HG03066 (cell line): ENCODE measurements around the gene FGFR3.
A peak's percentile ranks its signal among the peaks of the same experiment; 100 is the strongest.

ENCODE experiments used
- ATAC-seq: cut with Tn5 transposase; IDR thresholded peaks from one replicate; pipeline ENCODE4 v1.9.1; 2021; ENCODE audit warnings: low read depth; ENCODE audit not compliant: unreplicated experiment

Gene FGFR3

GRCh38 chr4:1792832-1793495, at the start of gene FGFR3:
Gene FGFR3, plus strand, starts transcription at chr4:1793293. Its CDS starts 642 bp downstream, at chr4:1793935.
- no peak for ATAC-seq

DNA sequence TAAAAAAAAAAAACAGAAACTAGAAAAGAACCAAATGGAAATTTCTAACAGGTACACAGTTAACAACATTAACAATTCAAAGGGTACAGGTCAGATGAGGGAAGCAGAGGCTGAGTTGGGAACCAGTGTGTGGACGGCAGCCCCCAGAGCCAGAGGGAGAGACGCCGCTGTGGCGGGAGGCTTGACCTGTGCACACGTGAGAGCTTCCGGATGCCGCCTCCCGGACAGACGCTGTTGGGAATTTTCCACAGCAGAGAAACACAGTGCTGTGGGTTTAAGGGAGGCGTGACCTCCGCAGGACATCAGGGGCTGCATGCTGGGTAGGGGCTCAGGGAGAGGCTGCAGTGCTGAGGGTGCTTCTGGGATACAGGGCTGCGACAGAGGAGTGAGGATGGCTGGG, 49.5 kb upstream of the FGFR3 start:
- no peak for ATAC-seq

- no peak for ATAC-seq
These were observed 49.1 kb upstream of the FGFR3 start for GRCh38 chr4:1743975-1744374.

GRCh38 chr4:1744552-1744951, 48.5 kb upstream of the FGFR3 start:
- no peak for ATAC-seq

DNA sequence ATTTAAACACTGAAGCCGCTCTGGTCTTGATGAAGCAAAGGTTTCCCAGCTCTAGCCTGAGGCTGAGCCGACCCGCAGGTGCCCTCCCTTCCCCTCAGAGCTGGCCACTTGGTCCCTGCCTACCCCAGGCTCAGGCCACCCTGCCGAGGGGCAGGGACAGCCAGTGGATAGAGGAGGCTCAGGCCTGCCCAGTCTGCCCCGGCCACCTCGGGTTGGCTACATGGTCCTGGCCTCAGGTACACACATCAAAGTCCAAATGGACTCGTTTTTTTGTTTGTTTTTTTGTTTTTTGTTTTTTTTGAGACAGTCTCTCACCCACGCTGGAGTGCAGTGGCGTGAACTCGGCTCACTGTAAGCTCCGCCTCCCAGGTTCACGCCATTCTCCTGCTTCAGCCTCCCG, 47.9 kb upstream of the FGFR3 start:
- ATAC-seq: no peak

DNA sequence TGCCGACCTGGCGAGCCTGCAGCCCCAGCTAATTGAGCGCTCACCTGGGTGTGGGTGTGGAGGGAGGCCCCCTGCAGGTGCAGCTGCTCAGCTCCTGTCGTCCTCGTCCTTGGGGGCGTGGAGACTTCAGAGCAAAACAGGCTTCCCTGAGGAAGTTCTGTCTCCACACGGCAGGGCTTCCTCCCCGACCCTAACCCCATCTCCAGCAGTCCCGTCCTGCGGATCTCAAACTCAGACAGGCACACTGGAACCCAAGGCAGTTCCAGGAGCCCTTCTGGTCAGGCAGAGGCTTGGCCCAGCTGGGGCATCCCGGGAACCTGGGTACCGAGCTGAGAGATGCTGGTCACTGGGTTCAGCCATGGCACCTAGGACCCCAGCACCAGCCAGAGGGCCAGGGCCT, 47.4 kb upstream of the FGFR3 start:
- ATAC-seq: no peak

GRCh38 chr4:1746265-1746691, 46.8 kb upstream of the FGFR3 start:
- peak; percentile 67 for ATAC-seq

GRCh38 chr4:1746919-1747602, 46.0 kb upstream of the FGFR3 start:
- ATAC-seq: no peak

GRCh38 chr4:1747603-1747967, 45.5 kb upstream of the FGFR3 start:
- no peak for ATAC-seq

DNA sequence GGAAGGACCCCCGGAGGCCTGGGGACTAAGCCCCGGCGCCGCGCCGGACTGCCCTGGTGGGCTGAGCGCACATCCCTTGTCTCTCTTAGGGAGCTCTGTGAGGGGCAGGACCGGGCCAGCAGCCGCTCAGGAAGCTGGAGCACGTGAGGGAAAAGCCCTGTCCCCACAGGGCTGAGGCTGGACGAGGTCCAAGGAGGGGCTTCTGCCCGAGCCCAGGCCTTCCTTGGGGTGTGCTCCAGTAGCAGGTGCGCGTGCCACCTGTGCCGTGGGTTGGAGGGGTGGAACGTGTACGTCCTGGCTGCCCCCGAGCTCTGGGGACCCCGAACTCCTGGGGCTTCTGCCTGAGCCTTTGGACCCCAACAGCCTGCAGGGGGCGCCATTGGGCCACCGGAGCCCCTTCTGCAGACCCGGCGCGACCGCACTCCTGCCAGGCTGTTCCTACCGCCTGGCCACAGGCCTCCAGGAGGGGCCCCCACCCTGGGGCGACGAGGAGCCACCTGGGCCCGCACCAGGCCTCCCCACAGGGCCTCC, 44.6 kb upstream of the FGFR3 start:
- no peak for ATAC-seq

DNA sequence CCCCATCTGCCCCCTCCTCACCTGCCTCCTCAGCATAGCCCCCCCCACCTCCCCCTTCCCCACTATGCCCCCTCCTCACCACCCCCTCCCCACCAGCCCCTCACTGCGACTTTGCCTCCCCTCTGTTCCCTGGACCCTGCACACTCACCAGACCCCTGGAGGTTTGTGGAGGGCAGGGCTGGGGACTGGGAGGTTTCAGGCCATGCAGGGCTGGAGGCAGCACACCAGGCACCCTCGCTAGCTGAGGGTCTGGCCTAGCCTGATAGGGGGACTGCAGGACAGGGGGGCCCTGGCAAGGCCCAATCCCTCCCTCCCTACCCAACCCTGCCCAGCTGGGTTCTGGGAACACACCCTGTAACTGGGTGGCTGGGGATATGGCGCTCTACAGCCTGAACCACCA, 43.7 kb upstream of the FGFR3 start:
- no peak for ATAC-seq

- no peak for ATAC-seq
These were observed 43.3 kb upstream of the FGFR3 start for GRCh38 chr4:1749826-1750225.

DNA sequence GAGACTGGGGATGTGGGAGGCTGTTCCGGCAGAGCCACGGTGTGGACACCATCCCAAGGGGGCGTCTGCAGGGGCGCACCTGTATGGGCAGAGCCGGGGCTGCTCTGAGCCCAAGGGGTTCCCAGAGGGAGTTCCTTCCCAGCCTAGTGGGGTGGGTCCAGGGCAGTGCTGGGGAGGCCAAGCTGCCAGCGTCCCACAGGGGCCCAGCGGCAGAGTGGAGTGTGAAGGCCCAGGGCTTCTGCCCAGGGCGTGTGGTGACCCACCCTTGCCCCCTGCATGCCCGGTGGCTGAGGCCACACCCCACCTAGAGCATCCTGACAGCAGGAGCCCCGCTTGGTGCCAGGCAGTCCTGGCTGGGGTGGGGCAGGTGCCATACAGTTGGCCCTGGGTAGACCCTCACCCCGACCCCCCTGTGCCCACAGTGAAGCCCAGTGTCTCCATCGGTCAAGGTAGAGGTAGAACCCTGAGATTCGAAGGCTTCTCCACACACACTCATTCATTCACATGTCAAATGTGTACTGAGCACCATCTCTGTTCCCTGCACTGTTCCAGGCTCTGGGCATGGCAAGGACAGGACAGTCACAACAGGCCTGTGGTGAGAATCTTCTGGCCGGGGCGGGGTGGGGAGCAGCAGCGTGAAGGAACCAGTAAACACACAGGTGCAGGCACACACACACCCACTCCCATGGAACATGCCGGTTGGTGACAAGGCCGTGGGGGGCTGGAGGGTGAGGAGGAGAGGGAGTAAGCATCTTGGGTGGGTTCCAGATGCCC, 42.5 kb upstream of the FGFR3 start:
- no peak for ATAC-seq

DNA sequence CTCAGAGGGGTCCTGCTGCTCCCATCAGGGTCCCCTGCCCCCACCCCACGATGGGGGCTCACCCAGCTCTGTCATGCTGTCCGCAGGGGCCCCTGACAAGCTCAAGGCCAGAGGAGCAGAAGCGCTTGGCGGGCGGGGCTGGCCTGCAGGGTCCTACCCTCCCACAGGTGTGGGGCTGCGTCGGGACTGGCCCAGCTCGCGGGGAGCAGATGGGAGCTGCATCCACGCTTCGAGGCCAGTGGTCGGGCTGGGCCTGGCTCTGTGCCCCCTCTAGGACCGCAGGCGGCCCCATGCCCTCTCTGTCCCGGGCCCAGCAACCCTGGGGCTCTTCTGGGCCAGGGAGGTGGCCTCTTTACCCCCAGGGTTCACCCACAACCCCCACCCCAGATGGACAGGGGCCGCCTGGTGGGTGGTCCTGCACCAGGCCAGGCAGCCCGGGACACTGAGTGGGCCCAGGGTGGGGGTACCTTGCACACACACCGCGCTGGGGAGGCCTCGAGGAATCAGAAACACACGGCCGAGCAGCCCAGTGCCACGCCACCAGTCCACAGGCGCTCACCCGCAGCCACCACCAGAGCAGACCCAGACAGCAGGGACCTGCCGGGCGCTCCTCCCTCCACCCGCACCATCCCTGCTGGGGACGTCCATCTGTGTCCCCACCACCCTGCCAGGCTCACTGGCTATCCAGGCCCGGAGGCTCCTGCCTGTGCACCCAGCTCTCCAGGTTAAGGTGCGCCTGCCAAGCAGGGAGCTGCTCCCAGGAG, 41.8 kb upstream of the FGFR3 start:
- ATAC-seq: no peak

GRCh38 chr4:1751919-1752283, 41.2 kb upstream of the FGFR3 start:
- ATAC-seq: no peak

DNA sequence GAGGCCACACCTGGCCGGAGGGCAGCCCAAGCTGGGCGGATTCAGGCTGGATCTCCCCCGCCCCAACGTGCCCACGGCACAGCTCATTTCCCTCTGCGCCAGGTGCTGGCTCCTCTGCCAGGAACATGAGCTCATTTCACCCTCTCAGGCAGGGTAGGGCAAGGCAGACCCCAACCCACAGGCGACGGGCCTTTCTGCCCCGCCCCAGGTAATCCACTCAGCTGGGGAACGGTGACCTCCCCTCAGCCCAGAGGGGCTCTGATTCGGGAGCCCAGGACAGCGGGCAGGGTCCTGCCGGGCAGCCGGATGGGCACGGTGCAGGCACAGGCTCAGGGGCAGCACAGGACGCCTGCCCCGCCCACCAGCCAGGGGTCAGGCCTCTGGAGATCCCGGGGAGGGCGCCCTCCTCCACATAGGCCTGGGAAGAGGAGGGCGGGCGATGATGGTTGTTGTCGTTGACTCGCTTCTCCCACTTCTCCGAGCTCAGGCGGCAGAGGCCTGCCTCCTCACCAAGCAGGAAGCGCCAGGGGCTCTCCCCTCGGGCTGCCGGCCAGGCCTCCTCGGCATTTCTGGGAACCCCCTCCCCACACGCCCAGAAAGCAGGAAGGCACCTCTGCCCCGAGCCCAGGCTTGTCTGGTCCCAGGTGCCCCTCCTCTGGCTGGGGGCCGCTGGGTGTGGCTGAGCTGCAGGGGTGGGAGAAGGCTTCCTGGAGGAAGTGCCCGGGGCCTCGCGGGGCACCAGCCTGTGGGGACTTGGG, 40.6 kb upstream of the FGFR3 start:
- no peak for ATAC-seq

- ATAC-seq: no peak
These were observed 39.8 kb upstream of the FGFR3 start for GRCh38 chr4:1753294-1753696.

DNA sequence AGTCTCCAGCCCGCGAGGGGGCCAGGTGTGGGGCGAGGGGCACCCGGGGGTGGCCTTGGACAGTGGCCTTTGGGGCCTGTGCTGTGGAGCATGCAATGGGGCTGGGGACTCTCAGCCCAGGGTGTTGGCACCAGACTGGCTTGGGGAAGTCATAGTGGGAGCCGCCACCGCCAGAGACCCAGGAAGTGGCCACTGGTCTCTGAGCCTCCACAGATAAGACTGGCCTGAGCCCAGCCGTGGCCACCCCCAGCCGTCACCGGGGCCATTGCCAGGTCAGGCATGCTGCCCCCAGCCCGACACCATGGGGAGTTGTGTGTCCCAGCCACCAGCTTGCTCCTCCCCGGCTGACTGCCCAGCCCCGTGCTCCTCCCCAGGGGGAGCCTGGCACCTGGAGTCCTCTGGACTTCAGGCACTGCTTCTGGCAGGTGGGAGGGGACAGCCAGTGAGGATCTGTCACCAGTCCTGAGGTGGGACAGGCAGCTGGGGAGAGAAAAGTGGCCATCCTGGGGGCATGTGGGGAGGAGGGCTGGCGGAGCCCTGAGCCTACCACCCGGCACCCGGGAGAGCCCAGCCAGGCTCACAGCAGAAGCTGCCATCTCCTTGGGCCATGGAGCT, 39.3 kb upstream of the FGFR3 start:
- no peak for ATAC-seq

GRCh38 chr4:1754336-1754735, 38.8 kb upstream of the FGFR3 start:
- ATAC-seq: no peak

DNA sequence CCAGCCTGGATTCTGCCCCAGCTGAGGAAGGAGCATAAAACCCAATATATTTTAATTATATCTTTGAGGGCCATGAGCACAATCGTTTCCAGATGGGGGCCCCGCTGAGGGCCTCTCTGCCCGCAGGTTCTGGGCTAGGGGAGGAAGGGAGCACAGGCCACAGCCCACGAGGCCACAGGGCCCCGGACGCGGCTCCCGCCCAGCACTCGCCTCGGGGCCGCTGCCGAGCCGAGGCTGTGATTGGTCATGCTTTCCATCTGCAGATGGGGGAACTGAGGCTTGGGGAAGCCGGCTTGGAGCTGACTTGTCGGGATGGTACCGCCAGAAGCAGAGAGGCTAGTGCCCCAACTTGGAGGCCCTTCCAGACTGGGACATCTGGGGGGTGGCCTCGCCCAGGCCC, 37.8 kb upstream of the FGFR3 start:
- ATAC-seq: no peak
